ENCODE results near the gene HSPG2. TPM values are rescaled to one million over a fixed set of nuclear protein-coding genes. Genes with fewer than 3 reads are reported as not detected.
A peak's percentile ranks its signal among the peaks of the same experiment; 100 is the strongest.

The HSPG2 gene
- total RNA-seq, 4 donors from 2014 or later = 75.7 to 239 (median 96.8) TPM

DNA sequence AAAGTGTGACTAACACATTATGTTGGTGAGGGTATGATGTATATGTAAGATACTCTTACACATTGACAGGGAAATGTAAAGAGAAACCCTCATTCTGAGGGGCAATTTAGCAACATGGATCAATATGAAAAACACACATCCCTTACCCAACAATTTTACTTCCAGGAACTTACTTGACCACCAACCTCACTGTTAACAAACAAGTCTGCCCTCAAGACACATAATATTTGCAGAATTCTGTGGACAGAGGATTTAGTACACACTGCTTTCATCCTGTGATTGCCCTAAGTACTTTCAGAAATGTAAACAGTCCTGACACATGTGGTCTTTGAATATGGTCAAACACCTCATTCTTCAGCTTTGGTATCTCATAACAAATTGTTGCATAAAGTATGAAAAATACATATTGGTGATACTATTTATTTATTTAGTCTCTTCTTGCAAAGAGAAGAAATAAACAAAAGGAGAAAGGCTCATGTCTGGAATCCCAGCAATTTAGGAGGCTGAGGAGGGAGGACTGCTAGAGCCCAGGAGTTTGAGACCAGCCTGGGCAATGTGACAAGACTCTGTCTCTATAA, 161.0 kb downstream of the HSPG2 start:
- Histone ChIP-seq H3K4me3 (replicated peaks in 1 of 3) (no peak overlapping the region), H3K27me3 (no peaks in the 10 kb centered on the region), H3K9me3 (no peaks in the 10 kb centered on the region), H3K4me1 (peaks cover 0 to 6% of the 10 kb centered on the region in 2 donors), H3K36me3 (no peaks in the 10 kb centered on the region), H3K27ac (no peak overlapping the region)
- intact Hi-C loops (cut with DNase I) = no loop called here
- TF ChIP-seq, protein P1, sequence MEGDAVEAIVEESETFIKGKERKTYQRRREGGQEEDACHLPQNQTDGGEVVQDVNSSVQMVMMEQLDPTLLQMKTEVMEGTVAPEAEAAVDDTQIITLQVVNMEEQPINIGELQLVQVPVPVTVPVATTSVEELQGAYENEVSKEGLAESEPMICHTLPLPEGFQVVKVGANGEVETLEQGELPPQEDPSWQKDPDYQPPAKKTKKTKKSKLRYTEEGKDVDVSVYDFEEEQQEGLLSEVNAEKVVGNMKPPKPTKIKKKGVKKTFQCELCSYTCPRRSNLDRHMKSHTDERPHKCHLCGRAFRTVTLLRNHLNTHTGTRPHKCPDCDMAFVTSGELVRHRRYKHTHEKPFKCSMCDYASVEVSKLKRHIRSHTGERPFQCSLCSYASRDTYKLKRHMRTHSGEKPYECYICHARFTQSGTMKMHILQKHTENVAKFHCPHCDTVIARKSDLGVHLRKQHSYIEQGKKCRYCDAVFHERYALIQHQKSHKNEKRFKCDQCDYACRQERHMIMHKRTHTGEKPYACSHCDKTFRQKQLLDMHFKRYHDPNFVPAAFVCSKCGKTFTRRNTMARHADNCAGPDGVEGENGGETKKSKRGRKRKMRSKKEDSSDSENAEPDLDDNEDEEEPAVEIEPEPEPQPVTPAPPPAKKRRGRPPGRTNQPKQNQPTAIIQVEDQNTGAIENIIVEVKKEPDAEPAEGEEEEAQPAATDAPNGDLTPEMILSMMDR (IDR thresholded peaks at IDR 0.05) = no peak
- TF ChIP-seq POLR2A (IDR thresholded peaks at IDR 0.05) = no peak
- DNase-seq = no peak

DNA sequence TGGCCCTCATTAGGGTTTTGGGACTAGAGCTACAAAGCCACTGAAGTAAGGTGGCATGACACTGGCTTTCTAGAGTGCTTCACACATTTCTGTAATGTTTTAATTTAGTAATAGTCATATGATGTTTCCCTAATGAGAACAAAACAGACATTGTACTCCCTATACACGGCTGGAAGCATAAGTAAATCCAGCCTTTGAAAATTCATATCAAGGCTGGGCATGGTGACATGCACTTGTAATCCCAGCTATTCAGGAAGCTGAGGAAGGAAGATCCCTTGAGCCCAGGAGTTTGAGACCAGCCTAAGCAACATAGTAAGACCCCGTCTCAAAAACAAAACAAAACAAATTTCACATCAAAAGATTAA, 161.6 kb downstream of the HSPG2 start:
- TF ChIP-seq, protein P1 (IDR thresholded peaks at IDR 0.05) = no peak
- TF ChIP-seq POLR2A (IDR thresholded peaks at IDR 0.05) = no peak
- intact Hi-C loops (cut with DNase I) = no loop called here
- Histone ChIP-seq H3K36me3 (no peaks in the 10 kb centered on the region), H3K4me1 (peaks cover 0 to 2% of the 10 kb centered on the region in 2 donors), H3K9me3 (no peaks in the 10 kb centered on the region), H3K27ac (no peak overlapping the region), H3K27me3 (no peaks in the 10 kb centered on the region), H3K4me3 (replicated peaks in 1 of 3) (no peak overlapping the region)
- WGBS, 2 donors = 72 to 74% methylated on average over 2 of the region's 2 CpGs
- DNase-seq = no peak

DNA sequence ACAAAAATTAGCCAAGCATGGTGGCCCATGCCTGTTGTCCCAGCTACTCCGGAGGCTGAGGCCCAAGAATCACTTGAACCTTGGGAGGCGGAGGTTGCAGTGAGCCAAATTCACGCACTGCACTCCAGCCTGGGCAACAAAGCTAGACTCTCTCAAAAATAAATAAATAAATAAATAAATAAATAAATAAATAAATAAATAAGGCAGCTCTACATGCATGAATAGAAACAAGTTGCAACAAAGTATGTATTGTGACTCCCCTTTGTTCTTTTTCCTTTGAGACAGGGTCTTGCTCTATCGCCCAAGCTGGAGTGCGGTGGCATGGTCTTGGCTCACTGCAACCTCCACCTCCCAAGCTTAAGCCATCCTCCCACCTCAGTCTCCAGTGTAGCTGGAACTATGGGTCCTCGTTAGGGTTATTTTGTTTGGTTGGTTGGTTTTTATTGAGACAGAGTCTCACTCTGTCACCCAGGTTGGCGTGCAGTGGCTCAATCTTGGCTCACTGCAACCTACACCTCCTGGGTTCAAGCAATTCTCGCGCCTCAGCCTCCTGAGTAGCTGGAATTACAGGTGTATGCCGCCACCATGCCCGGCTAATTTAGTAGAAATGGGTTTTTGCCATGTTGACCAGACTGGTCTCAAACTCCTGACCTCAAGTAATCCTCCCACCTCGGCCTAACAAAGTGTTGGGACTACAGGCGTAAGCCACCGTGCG, 162.1 kb downstream of the HSPG2 start:
- H3K4me3 ChIP-seq (replicated peaks in 1 of 3) = no peak overlapping the region
- H3K4me1 ChIP-seq = no peaks in the 10 kb centered on the region
- DNase-seq = no peak
- no peaks in the 10 kb centered on the region for H3K27me3 ChIP-seq
- WGBS, 2 donors = 89 to 94% methylated on average over 15 of the region's 15 CpGs
- TF ChIP-seq, protein P1 (IDR thresholded peaks at IDR 0.05) = no peak
- no peak for TF ChIP-seq POLR2A (IDR thresholded peaks at IDR 0.05)
- intact Hi-C loops (cut with DNase I) = no loop called here
- no peaks in the 10 kb centered on the region for H3K36me3 ChIP-seq
- H3K27ac ChIP-seq = no peak overlapping the region
- no peaks in the 10 kb centered on the region for H3K9me3 ChIP-seq

DNA sequence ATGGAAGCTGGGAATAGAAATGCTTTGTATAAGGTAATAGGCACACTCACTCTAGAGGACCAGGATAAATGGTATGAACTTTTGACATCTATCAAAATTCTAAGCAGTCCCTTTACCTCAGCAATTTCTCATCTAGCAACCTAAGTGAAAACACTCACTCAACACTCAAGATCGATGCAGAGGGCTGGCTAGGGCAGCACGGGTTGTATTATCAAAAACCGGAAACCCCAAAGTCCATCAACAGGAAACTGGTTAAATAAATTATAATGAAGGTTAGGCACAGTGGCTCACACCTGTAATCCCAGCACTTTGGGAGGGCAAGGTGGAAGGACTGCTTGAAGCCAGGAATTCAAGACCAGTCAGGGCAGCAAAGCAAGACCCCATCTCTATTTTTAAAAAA, 163.5 kb downstream of the HSPG2 start:
- intact Hi-C loops (cut with DNase I) = no loop called here
- DNase-seq = no peak
- H3K4me3 ChIP-seq (replicated peaks in 1 of 3) = no peak overlapping the region
- TF ChIP-seq POLR2A (IDR thresholded peaks at IDR 0.05) = no peak
- TF ChIP-seq, protein P1 (IDR thresholded peaks at IDR 0.05) = no peak
- H3K27me3 ChIP-seq = no peaks in the 10 kb centered on the region
- WGBS, 2 donors = 69 to 79% methylated on average over 3 of the region's 3 CpGs
- peak overlapping the region in 1 of 3 donors; percentile 18 for H3K27ac ChIP-seq
- no peaks in the 10 kb centered on the region for H3K4me1 ChIP-seq
- no peaks in the 10 kb centered on the region for H3K36me3 ChIP-seq
- H3K9me3 ChIP-seq = no peaks in the 10 kb centered on the region

Other genes starting within 250 kb of the HSPG2 start
- 100 to 1,000 TPM in 1 of 4 donors, 10 to 100 TPM in 3; 77.4 to 113 (median 88.5) TPM for gene USP48, start 154.2 kb downstream of the HSPG2 start, total RNA-seq
- gene LDLRAD2, start 125.0 kb downstream of the HSPG2 start, total RNA-seq = under 1 TPM in 1 of 4 donors, not detected in 3; 0.22 TPM
- gene CELA3B, start 39.7 kb upstream of the HSPG2 start, total RNA-seq = not detected
- not detected for gene CELA3A, start 64.3 kb upstream of the HSPG2 start, total RNA-seq
- 100 to 1,000 TPM; 228 to 244 (median 240) TPM for gene CDC42, start 115.4 kb upstream of the HSPG2 start, total RNA-seq
- 1 to 10 TPM in 1 of 4 donors, under 1 TPM in 3; 0.29 to 3.0 (median 0.43) TPM for gene WNT4, start 205.8 kb upstream of the HSPG2 start, total RNA-seq

All from thyroid gland (tissue), 4 donors.